KBM-7 (cell line): ENCODE measurements around the gene COQ7.

Experiments used
- DNase-seq: peaks from one replicate; pipeline ENCODE4 v3.0.0-alpha.2; 2015
- in situ Hi-C: fragments of 300-500 bp; cut with MboI; formaldehyde crosslinking; loops from 2 replicates; pipeline ENCODE4 v1.14.3; 2020; ENCODE audit warnings: low sequenced_read_pairs, low pct_unique_long_range_greater_than_20kb, mixed read lengths

The COQ7 gene

GRCh38 chr16:19084879-19085278 is 17.5 kb downstream of the COQ7 start:
- in situ Hi-C loops: no loop called here
- no peak for DNase-seq

GRCh38 chr16:19085679-19086200 is 18.3 kb downstream of the COQ7 start:
- peak; percentile 63 for DNase-seq
- in situ Hi-C loops: no loop called here

- in situ Hi-C loops: no loop called here
- DNase-seq: peak; percentile 91
Measured at GRCh38 chr16:19086322-19087199, 19.1 kb downstream of the COQ7 start.

GRCh38 chr16:19088341-19088916 is 21.0 kb downstream of the COQ7 start:
- in situ Hi-C loops: no loop called here
- no peak for DNase-seq

GRCh38 chr16:19089410-19089955 is 22.1 kb downstream of the COQ7 start:
- in situ Hi-C loops: no loop called here
- DNase-seq: no peak

GRCh38 chr16:19090916-19091315 is 23.5 kb downstream of the COQ7 start:
- no peak for DNase-seq
- in situ Hi-C loops: loop anchor here (10.0 kb wide), 1 partner anchor 274 kb away; no protein-coding TSS in a partner anchor

- DNase-seq: no peak
- in situ Hi-C loops: loop anchor here (10.0 kb wide), 1 partner anchor 272 kb away; no protein-coding TSS in a partner anchor
Measured at GRCh38 chr16:19092653-19093410, 25.4 kb downstream of the COQ7 start.

GRCh38 chr16:19093631-19094541 is 26.5 kb downstream of the COQ7 start:
- in situ Hi-C loops: loop anchor here (10.0 kb wide), 1 partner anchor 271 kb away; no protein-coding TSS in a partner anchor
- no peak for DNase-seq

- DNase-seq: peak; percentile 46
- in situ Hi-C loops: loop anchor here (10.0 kb wide), 1 partner anchor 270 kb away; no protein-coding TSS in a partner anchor
Measured at GRCh38 chr16:19094542-19095365, 27.3 kb downstream of the COQ7 start.

- no peak for DNase-seq
- in situ Hi-C loops: loop anchor here (10.0 kb wide), 1 partner anchor 269 kb away; no protein-coding TSS in a partner anchor
Measured at GRCh38 chr16:19095654-19096053, 28.2 kb downstream of the COQ7 start.

- in situ Hi-C loops: loop anchor here (10.0 kb wide), 1 partner anchor 267 kb away; no protein-coding TSS in a partner anchor
- no peak for DNase-seq
Measured at GRCh38 chr16:19098173-19098572, 30.8 kb downstream of the COQ7 start.

- in situ Hi-C loops: no loop called here
- DNase-seq: no peak
Measured at GRCh38 chr16:19102187-19102872, 34.9 kb downstream of the COQ7 start.

- in situ Hi-C loops: no loop called here
- no peak for DNase-seq
Measured at GRCh38 chr16:19104607-19105006, 37.2 kb downstream of the COQ7 start.

GRCh38 chr16:19105131-19105530 is 37.7 kb downstream of the COQ7 start:
- in situ Hi-C loops: no loop called here
- DNase-seq: no peak

- in situ Hi-C loops: no loop called here
- no peak for DNase-seq
Measured at GRCh38 chr16:19105891-19106624, 38.6 kb downstream of the COQ7 start.

- in situ Hi-C loops: no loop called here
- DNase-seq: no peak
Measured at GRCh38 chr16:19106625-19107020, 39.2 kb downstream of the COQ7 start.
